GM23338 (cell line): ENCODE measurements around the gene APMAP.

ENCODE experiments used
- CREB1 ChIP-seq: fragments of 250-450 bp; sonication (Bioruptor Pico); IDR thresholded peaks from 2 replicates; pipeline ENCODE4 v1.5.0; 2020; ENCODE audit warnings: low read depth, mild to moderate bottlenecking, moderate library complexity
- CTCF ChIP-seq, 2 experiments: fragments of 200-600 bp in 1 of 2; sonication (generic) in 1 of 2; conservative IDR thresholded peaks; 2 replicates each; pipeline versions ENCODE4 v1.5.1 to v1.6.1; 2016 to 2017; ENCODE audit warnings: antibody characterized with exemption in 2 of 2, low read depth in 2 of 2, mild to moderate bottlenecking in 2 of 2, moderate library complexity in 1 of 2
- ETS1 ChIP-seq: IDR thresholded peaks from 2 replicates; pipeline ENCODE4 v1.6.1; 2016; ENCODE audit warnings: antibody characterized with exemption
- EZH2 ChIP-seq: fragments of 200-600 bp; sonication (generic); IDR thresholded peaks from one replicate; pipeline ENCODE4 v1.8.0; 2017; ENCODE audit warnings: antibody characterized with exemption, mild to moderate bottlenecking, low read depth; ENCODE audit not compliant: unreplicated experiment
- EZH2phosphoT487 ChIP-seq: fragments of 200-600 bp; sonication (generic); IDR thresholded peaks from one replicate; pipeline ENCODE4 v1.8.1; 2018; ENCODE audit warnings: antibody characterized with exemption; ENCODE audit not compliant: unreplicated experiment
- JUNB ChIP-seq: IDR thresholded peaks from one replicate; pipeline ENCODE4 v1.6.1; 2016; ENCODE audit warnings: antibody characterized with exemption; ENCODE audit not compliant: unreplicated experiment
- POLR2AphosphoS5 ChIP-seq: IDR thresholded peaks from 2 replicates; pipeline ENCODE4 v1.6.1; 2016; ENCODE audit warnings: antibody characterized with exemption, low read depth
- STAT1 ChIP-seq: IDR thresholded peaks from one replicate; pipeline ENCODE4 v1.6.1; 2016; ENCODE audit warnings: antibody characterized with exemption; ENCODE audit not compliant: unreplicated experiment
- ZNF114 ChIP-seq: fragments of 250-450 bp; sonication (Bioruptor Pico); IDR thresholded peaks from 2 replicates; pipeline ENCODE4 v1.5.0; 2020; ENCODE audit warnings: mild to moderate bottlenecking, moderate library complexity
- TF ChIP-seq, protein P1 (sequence below): IDR thresholded peaks from one replicate; pipeline ENCODE4 v1.6.1; 2018; ENCODE audit warnings: antibody characterized with exemption; ENCODE audit not compliant: unreplicated experiment

DNA sequence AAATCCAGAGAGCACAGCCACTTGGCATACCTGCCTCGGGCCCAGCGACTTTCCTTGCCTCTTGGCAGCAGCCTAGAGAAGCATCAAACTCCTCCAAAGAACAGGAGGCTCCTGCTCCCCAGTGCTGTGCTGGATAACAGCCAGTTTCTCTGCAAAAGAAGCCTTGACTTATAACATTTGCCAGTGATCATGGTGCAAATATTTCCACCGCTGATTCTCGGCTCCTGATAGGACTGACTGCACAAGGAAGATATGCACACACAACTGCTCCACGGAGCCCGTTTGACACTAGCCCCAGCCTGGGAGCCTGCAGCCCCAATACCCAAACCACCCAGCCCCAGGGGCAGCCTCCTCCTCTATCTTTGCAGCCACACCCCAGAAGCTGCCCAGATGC is 47.9 kb upstream of the APMAP start:
- TF ChIP-seq ETS1, result no peak
- TF ChIP-seq CTCF (conservative IDR thresholded peaks at IDR 0.05; ENCODE audit: low read depth in 2 of 2), result no peak
- no peak for TF ChIP-seq EZH2
- TF ChIP-seq STAT1, result no peak
- no peak for TF ChIP-seq POLR2AphosphoS5
- no peak for TF ChIP-seq ZNF114 (CRISPR knock-in tag)
- no peak for TF ChIP-seq EZH2phosphoT487
- no peak for TF ChIP-seq JUNB
- TF ChIP-seq CREB1 (CRISPR knock-in tag), result no peak
- TF ChIP-seq, protein P1, sequence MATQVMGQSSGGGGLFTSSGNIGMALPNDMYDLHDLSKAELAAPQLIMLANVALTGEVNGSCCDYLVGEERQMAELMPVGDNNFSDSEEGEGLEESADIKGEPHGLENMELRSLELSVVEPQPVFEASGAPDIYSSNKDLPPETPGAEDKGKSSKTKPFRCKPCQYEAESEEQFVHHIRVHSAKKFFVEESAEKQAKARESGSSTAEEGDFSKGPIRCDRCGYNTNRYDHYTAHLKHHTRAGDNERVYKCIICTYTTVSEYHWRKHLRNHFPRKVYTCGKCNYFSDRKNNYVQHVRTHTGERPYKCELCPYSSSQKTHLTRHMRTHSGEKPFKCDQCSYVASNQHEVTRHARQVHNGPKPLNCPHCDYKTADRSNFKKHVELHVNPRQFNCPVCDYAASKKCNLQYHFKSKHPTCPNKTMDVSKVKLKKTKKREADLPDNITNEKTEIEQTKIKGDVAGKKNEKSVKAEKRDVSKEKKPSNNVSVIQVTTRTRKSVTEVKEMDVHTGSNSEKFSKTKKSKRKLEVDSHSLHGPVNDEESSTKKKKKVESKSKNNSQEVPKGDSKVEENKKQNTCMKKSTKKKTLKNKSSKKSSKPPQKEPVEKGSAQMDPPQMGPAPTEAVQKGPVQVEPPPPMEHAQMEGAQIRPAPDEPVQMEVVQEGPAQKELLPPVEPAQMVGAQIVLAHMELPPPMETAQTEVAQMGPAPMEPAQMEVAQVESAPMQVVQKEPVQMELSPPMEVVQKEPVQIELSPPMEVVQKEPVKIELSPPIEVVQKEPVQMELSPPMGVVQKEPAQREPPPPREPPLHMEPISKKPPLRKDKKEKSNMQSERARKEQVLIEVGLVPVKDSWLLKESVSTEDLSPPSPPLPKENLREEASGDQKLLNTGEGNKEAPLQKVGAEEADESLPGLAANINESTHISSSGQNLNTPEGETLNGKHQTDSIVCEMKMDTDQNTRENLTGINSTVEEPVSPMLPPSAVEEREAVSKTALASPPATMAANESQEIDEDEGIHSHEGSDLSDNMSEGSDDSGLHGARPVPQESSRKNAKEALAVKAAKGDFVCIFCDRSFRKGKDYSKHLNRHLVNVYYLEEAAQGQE, result no peak
